PC-9 (cell line): ENCODE data around the gene SERTAD2. TPM values are rescaled to one million over a fixed set of nuclear protein-coding genes. Genes with fewer than 3 reads are reported as not detected.

Experiments used
- BruUV-seq: library from RNA; stranded (reverse); fragments of 400-500 nt; replicated peaks from 2 replicates; lab custom pipeline; 2021; lab: Mats Ljungman, UMichigan
- CTCF ChIA-PET: fragments of 300-600 bp; sonication (Branson Sonifier 250); formaldehyde crosslinking; loops from one replicate; lab custom pipeline; 2022; ENCODE audit warnings: antibody characterized with exemption; lab: Charles Lee
- POLR2A ChIA-PET: fragments of 300-600 bp; sonication (Branson Sonifier 250); formaldehyde crosslinking; loops from one replicate; lab custom pipeline; 2022; ENCODE audit warnings: antibody characterized with exemption; ENCODE audit not compliant: unreplicated experiment; lab: Charles Lee
- DNase-seq, 2 experiments: peaks; one replicate each; pipeline versions ENCODE4 v3.0.0 to v3.0.0-alpha.2; 2015 to 2022; ENCODE audit warnings: mixed read lengths in 1 of 2
- H2AFZ ChIP-seq: fragments of 200-600 bp; sonication (generic); 2 replicates; pipeline ENCODE4 v1.8.1; 2017; ENCODE audit warnings: antibody characterized with exemption
- H3F3A ChIP-seq: fragments of 200-600 bp; sonication (generic); 2 replicates; pipeline ENCODE4 v1.8.1; 2017; ENCODE audit warnings: antibody characterized with exemption, mild to moderate bottlenecking, low read depth; ENCODE audit not compliant: insufficient read depth
- H3K27ac ChIP-seq: fragments of 200-600 bp; sonication (generic); 2 replicates; pipeline ENCODE4 v1.6.1; 2016; ENCODE audit warnings: mixed run types
- H3K27me3 ChIP-seq: fragments of 200-600 bp; sonication (generic); 2 replicates; pipeline ENCODE4 v1.6.1; 2016; ENCODE audit warnings: low read depth, mixed run types; ENCODE audit not compliant: insufficient read depth
- H3K36me3 ChIP-seq: fragments of 200-600 bp; sonication (generic); 2 replicates; pipeline ENCODE4 v1.6.1; 2016; ENCODE audit warnings: low read depth, mixed run types
- H3K4me1 ChIP-seq: fragments of 200-600 bp; sonication (generic); replicated peaks from 2 replicates; pipeline ENCODE4 v1.6.1; 2016; ENCODE audit warnings: mixed run types; ENCODE audit not compliant: insufficient read depth
- H3K4me2 ChIP-seq: fragments of 200-600 bp; sonication (generic); 2 replicates; pipeline ENCODE4 v1.6.1; 2017; ENCODE audit warnings: mixed run types
- H3K4me3 ChIP-seq: fragments of 200-600 bp; sonication (generic); 2 replicates; pipeline ENCODE4 v1.6.1; 2016; ENCODE audit warnings: mixed run types
- H3K79me2 ChIP-seq: fragments of 200-600 bp; sonication (generic); 2 replicates; pipeline ENCODE4 v1.6.1; 2017; ENCODE audit warnings: low read depth, mixed run types
- H3K9me2 ChIP-seq: fragments of 200-600 bp; sonication (generic); 2 replicates; pipeline ENCODE4 v1.8.1; 2017; ENCODE audit warnings: mild to moderate bottlenecking; ENCODE audit not compliant: insufficient read depth
- H3K9me3 ChIP-seq: fragments of 200-600 bp; sonication (generic); 2 replicates; pipeline ENCODE4 v1.8.1; 2016; ENCODE audit warnings: low read depth; ENCODE audit not compliant: insufficient read depth
- H4K20me1 ChIP-seq: fragments of 200-600 bp; sonication (generic); 2 replicates; pipeline ENCODE4 v1.8.1; 2017; ENCODE audit not compliant: insufficient read depth
- CTCF ChIP-seq: fragments of 200-600 bp; sonication (generic); conservative IDR thresholded peaks from 2 replicates; pipeline ENCODE4 v1.6.1; 2017; ENCODE audit warnings: mixed run types, antibody characterized with exemption, mild to moderate bottlenecking, moderate library complexity
- EZH2 ChIP-seq: fragments of 200-600 bp; sonication (generic); IDR thresholded peaks from 2 replicates; pipeline ENCODE4 v1.8.0; 2017; ENCODE audit warnings: antibody characterized with exemption, low read depth
- intact Hi-C: fragments of 100-400 bp; cut with micrococcal nuclease; formaldehyde crosslinking; loops from one replicate; pipeline ENCODE4 v1.10.0; 2022; ENCODE audit not compliant: unreplicated experiment
- total RNA-seq: library from RNA; stranded (reverse); gene quantifications from 2 replicates; pipeline ENCODE4 v1.2.3, GENCODE V29; 2021

SERTAD2 gene
- total RNA-seq, 1 experiment from 2014 or later: 31.4 TPM

DNA sequence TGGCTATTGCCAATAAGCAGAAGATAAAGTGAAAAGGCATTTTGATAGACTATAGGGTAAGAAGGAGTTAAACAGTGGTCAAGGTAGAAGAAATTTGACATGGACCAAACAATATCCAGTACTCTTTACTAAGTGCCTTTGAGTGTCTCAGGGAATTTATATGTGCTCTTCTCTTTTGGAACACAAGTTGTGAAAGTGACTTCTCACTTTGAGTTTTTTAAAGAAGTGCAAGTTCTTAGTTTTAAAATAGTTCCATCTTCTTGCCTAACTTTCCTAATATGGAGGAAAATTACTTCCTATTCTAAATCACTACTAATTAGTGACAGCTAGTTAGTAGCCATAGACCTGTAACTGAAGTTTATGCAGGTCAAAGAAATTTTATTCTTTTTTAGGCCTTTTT, 66.2 kb downstream of the SERTAD2 start:
- Histone ChIP-seq H3K4me1 (no peaks in the 10 kb centered on the region), H3K9me3 (no peaks in the 10 kb centered on the region), H3K79me2 (no peaks in the 10 kb centered on the region), H4K20me1 (no peaks in the 10 kb centered on the region), H3K27ac (no peak overlapping the region), H3F3A (peaks cover 4% of the 10 kb centered on the region; the same call in 1 of the 2 replicates), H3K4me2 (no peak overlapping the region), H3K9me2 (no peaks in the 10 kb centered on the region), H3K27me3 (no peaks in the 10 kb centered on the region), H3K36me3 (peaks cover 20% of the 10 kb centered on the region), H2AFZ (no peak overlapping the region), H3K4me3 (no peak overlapping the region)
- CTCF ChIA-PET: interaction anchor here (0.6 to 1.4 kb wide), 11 partner anchors 68 to 931 kb away, joined by 3 to 6 read pairs (median 4); no protein-coding TSS in a partner anchor
- TF ChIP-seq CTCF (no peak), EZH2 (no peak)
- intact Hi-C loops: loop anchor here (1.0 to 5.0 kb wide), 8 partner anchors 59 to 455 kb away; no protein-coding TSS in a partner anchor
- no peak for DNase-seq
- BruUV-seq: no TSS peak
- POLR2A ChIA-PET: no interaction called here

DNA sequence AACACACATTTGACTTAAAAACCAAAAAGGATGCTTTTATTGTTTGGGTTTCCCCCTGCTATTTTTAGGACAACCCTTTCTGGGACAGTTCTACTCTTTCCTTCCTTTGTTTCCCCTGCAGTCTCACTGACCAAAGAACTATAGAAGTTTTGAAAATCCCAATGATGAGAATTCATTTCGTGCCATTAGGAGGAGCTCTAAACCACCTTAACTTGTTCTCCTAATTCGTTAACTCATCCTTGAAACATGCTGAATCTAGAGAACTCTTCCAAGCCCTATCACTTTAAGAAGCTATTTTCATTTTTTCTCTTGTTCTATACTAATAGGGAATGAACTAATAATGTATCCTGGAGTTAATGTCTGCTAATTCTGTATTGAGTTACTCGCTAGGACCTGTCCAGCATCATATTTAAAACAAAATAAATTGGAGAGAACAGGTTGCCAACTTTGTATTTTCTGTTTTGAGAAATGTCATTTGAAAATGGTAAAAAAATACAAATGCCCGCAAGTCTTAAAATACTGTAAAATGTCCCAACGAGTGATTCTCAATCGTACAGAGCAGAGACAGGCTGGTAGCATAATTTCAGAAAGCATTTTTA, 66.7 kb downstream of the SERTAD2 start:
- BruUV-seq: no TSS peak
- H3K79me2 ChIP-seq: no peaks in the 10 kb centered on the region
- H3K27ac ChIP-seq: no peak overlapping the region
- H3K4me1 ChIP-seq: no peaks in the 10 kb centered on the region
- TF ChIP-seq EZH2 (no peak), CTCF (peak; percentile 88)
- no peaks in the 10 kb centered on the region for H4K20me1 ChIP-seq
- no peak overlapping the region for H3K4me3 ChIP-seq
- ChIA-PET CTCF (interaction anchor here (0.6 to 1.4 kb wide), 13 partner anchors 47 to 931 kb away, joined by 3 to 6 read pairs (median 4); no protein-coding TSS in a partner anchor), POLR2A (no interaction called here)
- H3K27me3 ChIP-seq: no peaks in the 10 kb centered on the region
- H2AFZ ChIP-seq: no peak overlapping the region
- H3K4me2 ChIP-seq: no peak overlapping the region
- no peaks in the 10 kb centered on the region for H3K9me3 ChIP-seq
- no peaks in the 10 kb centered on the region for H3K9me2 ChIP-seq
- intact Hi-C loops: loop anchor here (1.0 to 5.0 kb wide), 8 partner anchors 59 to 455 kb away; no protein-coding TSS in a partner anchor
- DNase-seq: peak in 1 of 2 experiments; percentile 49
- peaks cover 4% of the 10 kb centered on the region; the same call in 1 of the 2 replicates for H3F3A ChIP-seq
- H3K36me3 ChIP-seq: peaks cover 21% of the 10 kb centered on the region

- Histone ChIP-seq H3K36me3 (peaks cover 20% of the 10 kb centered on the region), H3K27me3 (no peaks in the 10 kb centered on the region), H3K4me2 (no peak overlapping the region), H2AFZ (no peak overlapping the region), H4K20me1 (no peaks in the 10 kb centered on the region), H3K9me2 (no peaks in the 10 kb centered on the region), H3K79me2 (no peaks in the 10 kb centered on the region), H3K9me3 (no peaks in the 10 kb centered on the region), H3K4me1 (no peaks in the 10 kb centered on the region), H3K27ac (no peak overlapping the region), H3F3A (peaks cover 4% of the 10 kb centered on the region; the same call in 1 of the 2 replicates), H3K4me3 (no peak overlapping the region)
- ChIA-PET CTCF (interaction anchor here (1.1 kb wide), 1 partner anchor 63 kb away, joined by 5 read pairs; no protein-coding TSS in a partner anchor), POLR2A (interaction anchor here (0.6 kb wide), 1 partner anchor 653 kb away, joined by 9 read pairs; no protein-coding TSS in a partner anchor)
- DNase-seq: no peak
- intact Hi-C loops: loop anchor here (2.0 to 5.0 kb wide), 4 partner anchors 165 to 456 kb away; no protein-coding TSS in a partner anchor
- TF ChIP-seq EZH2: no peak
- no TSS peak for BruUV-seq
These were observed 67.7 kb downstream of the SERTAD2 start for GRCh38 chr2:64586054-64586453.
